Trophoblast cell (in vitro differentiated cells and primary cell): Measurements from ENCODE around the gene SUSD4.

ENCODE experiments used
- DNase-seq, 2 donors: peaks; one replicate each; pipeline ENCODE4 v3.0.0-alpha.2; 2016
- H2AFZ ChIP-seq: 2 replicates; pipeline ENCODE4 v1.6.1; 2013; ENCODE audit warnings: low read length, moderate library complexity, mild to moderate bottlenecking; ENCODE audit not compliant: insufficient read depth, poor library complexity
- H2AK5ac ChIP-seq: 2 replicates; pipeline ENCODE4 v1.6.1; 2013; ENCODE audit warnings: mild to moderate bottlenecking, low read length
- H2BK120ac ChIP-seq: 2 replicates; pipeline ENCODE4 v1.6.1; 2013; ENCODE audit warnings: low read length, mild to moderate bottlenecking, moderate library complexity; ENCODE audit not compliant: insufficient read depth, poor library complexity
- H2BK12ac ChIP-seq: 2 replicates; pipeline ENCODE4 v1.6.1; 2013; ENCODE audit warnings: mild to moderate bottlenecking, low read length, moderate library complexity
- H2BK5ac ChIP-seq: 2 replicates; pipeline ENCODE4 v1.6.1; 2013; ENCODE audit warnings: low read length, low read depth, moderate library complexity, mild to moderate bottlenecking; ENCODE audit not compliant: poor library complexity
- H3K14ac ChIP-seq: 2 replicates; pipeline ENCODE4 v1.6.1; 2013; ENCODE audit warnings: mild to moderate bottlenecking, low read length
- H3K18ac ChIP-seq: 2 replicates; pipeline ENCODE4 v1.6.1; 2013; ENCODE audit warnings: mild to moderate bottlenecking, low read length
- H3K23ac ChIP-seq: 2 replicates; pipeline ENCODE4 v1.6.1; 2013; ENCODE audit warnings: low read length
- H3K27ac ChIP-seq: 2 replicates; pipeline ENCODE4 v1.5.1; 2013; ENCODE audit warnings: low read depth, mild to moderate bottlenecking, inconsistent platforms, low read length, moderate library complexity
- H3K27me3 ChIP-seq: 2 replicates; pipeline ENCODE4 v1.6.1; 2013; ENCODE audit warnings: inconsistent platforms, mild to moderate bottlenecking, low read length, moderate library complexity; ENCODE audit not compliant: insufficient read depth
- H3K36me3 ChIP-seq, 2 experiments: 1 replicate in 1 of 2; 2 replicates in 1 of 2; pipeline ENCODE4 v1.6.1; 2013; ENCODE audit warnings: low read length in 2 of 2, mild to moderate bottlenecking in 2 of 2, moderate library complexity in 1 of 2; ENCODE audit not compliant: insufficient read depth in 2 of 2, control insufficient read depth in 1 of 2
- H3K4ac ChIP-seq: 2 replicates; pipeline ENCODE4 v1.6.1; 2013; ENCODE audit warnings: low read depth, mild to moderate bottlenecking, low read length, moderate library complexity
- H3K4me1 ChIP-seq, 2 experiments: 1 replicate in 1 of 2; 2 replicates in 1 of 2; pipeline ENCODE4 v1.6.1; 2013; ENCODE audit warnings: low read length in 2 of 2, mild to moderate bottlenecking in 2 of 2, moderate library complexity in 1 of 2; ENCODE audit not compliant: insufficient read depth in 2 of 2, control insufficient read depth in 1 of 2
- H3K4me2 ChIP-seq: 2 replicates; pipeline ENCODE4 v1.6.1; 2013; ENCODE audit warnings: inconsistent platforms, mild to moderate bottlenecking, low read length, moderate library complexity
- H3K4me3 ChIP-seq: 2 replicates; pipeline ENCODE4 v1.5.1; 2013; ENCODE audit warnings: mild to moderate bottlenecking, low read depth, low read length, inconsistent platforms
- H3K79me1 ChIP-seq: one replicate; pipeline ENCODE4 v1.6.1; 2013; ENCODE audit warnings: low read length
- H3K79me2 ChIP-seq: 2 replicates; pipeline ENCODE4 v1.6.1; 2013; ENCODE audit warnings: low read length, mild to moderate bottlenecking; ENCODE audit not compliant: control insufficient read depth, insufficient read depth, poor library complexity
- H3K9ac ChIP-seq: 2 replicates; pipeline ENCODE4 v1.6.1; 2013; ENCODE audit warnings: mild to moderate bottlenecking, low read length
- H3K9me3 ChIP-seq: 2 replicates; pipeline ENCODE4 v1.6.1; 2013; ENCODE audit warnings: low read depth, mild to moderate bottlenecking, control low read depth, inconsistent platforms, low read length; ENCODE audit not compliant: insufficient read depth
- H4K12ac ChIP-seq: 2 replicates; pipeline ENCODE4 v1.6.1; 2013; ENCODE audit warnings: low read depth, mild to moderate bottlenecking, low read length, moderate library complexity
- H4K8ac ChIP-seq: 2 replicates; pipeline ENCODE4 v1.6.1; 2013; ENCODE audit warnings: low read depth, mild to moderate bottlenecking, low read length, moderate library complexity
- H4K91ac ChIP-seq: one replicate; pipeline ENCODE4 v1.6.1; 2013; ENCODE audit warnings: low read depth, mild to moderate bottlenecking, low read length, moderate library complexity
- WGBS: extraction: QIAGEN DNeasy Blood & Tissue Kit; methylation state at CpG from one replicate; pipeline ENCODE4 v1.1.7; 2013; ENCODE audit warnings: missing lambda C conversion rate; ENCODE audit not compliant: insufficient read length, insufficient coverage; ENCODE audit errors: extremely low coverage; 5-methylcytosine and 5-hydroxymethylcytosine counted together

Gene SUSD4

GRCh38 chr1:223201967-223202366 is 162.0 kb downstream of the SUSD4 start:
- H3K23ac ChIP-seq: no peak overlapping the region
- no peak overlapping the region for H2BK5ac ChIP-seq
- H3K79me1 ChIP-seq: no peaks in the 10 kb centered on the region
- H3K4me2 ChIP-seq: no peak overlapping the region
- H4K8ac ChIP-seq: no peak overlapping the region
- H3K27me3 ChIP-seq: no peaks in the 10 kb centered on the region
- H3K9ac ChIP-seq: no peak overlapping the region
- no peak overlapping the region for H2AFZ ChIP-seq
- WGBS: no CpG with 5 or more reads among the region's 2 CpGs
- no peak overlapping the region for H3K18ac ChIP-seq
- no peaks in the 10 kb centered on the region for H3K36me3 ChIP-seq
- DNase-seq: no peak
- no peak overlapping the region for H3K4me3 ChIP-seq
- no peaks in the 10 kb centered on the region for H3K9me3 ChIP-seq
- no peak overlapping the region for H3K4ac ChIP-seq
- H2BK120ac ChIP-seq: no peak overlapping the region
- H3K14ac ChIP-seq: no peak overlapping the region
- no peaks in the 10 kb centered on the region for H3K79me2 ChIP-seq
- no peak overlapping the region for H2AK5ac ChIP-seq
- no peak overlapping the region for H4K91ac ChIP-seq
- H4K12ac ChIP-seq: no peak overlapping the region
- no peaks in the 10 kb centered on the region for H3K4me1 ChIP-seq
- no peak overlapping the region for H3K27ac ChIP-seq
- H2BK12ac ChIP-seq: no peak overlapping the region

GRCh38 chr1:223200903-223201302 is 163.1 kb downstream of the SUSD4 start:
- Histone ChIP-seq H4K8ac (no peak overlapping the region), H3K4me2 (no peak overlapping the region), H3K27ac (no peak overlapping the region), H3K9me3 (no peaks in the 10 kb centered on the region), H4K12ac (no peak overlapping the region), H2BK12ac (no peak overlapping the region), H3K9ac (no peak overlapping the region), H3K18ac (no peak overlapping the region), H4K91ac (no peak overlapping the region), H2AFZ (no peak overlapping the region), H2BK120ac (no peak overlapping the region), H3K23ac (no peak overlapping the region), H3K36me3 (no peaks in the 10 kb centered on the region), H2AK5ac (no peak overlapping the region), H3K4me3 (no peak overlapping the region), H2BK5ac (no peak overlapping the region), H3K79me1 (no peaks in the 10 kb centered on the region), H3K14ac (no peak overlapping the region), H3K27me3 (no peaks in the 10 kb centered on the region), H3K4me1 (no peaks in the 10 kb centered on the region), H3K79me2 (no peaks in the 10 kb centered on the region), H3K4ac (no peak overlapping the region)
- DNase-seq: no peak
- WGBS: no CpG with 5 or more reads among the region's 6 CpGs

GRCh38 chr1:223199094-223199647 is 164.8 kb downstream of the SUSD4 start:
- Histone ChIP-seq H3K9ac (no peak overlapping the region), H3K4me1 (no peaks in the 10 kb centered on the region), H3K4ac (no peak overlapping the region), H3K18ac (no peak overlapping the region), H3K36me3 (no peaks in the 10 kb centered on the region), H3K27ac (no peak overlapping the region), H3K4me3 (no peak overlapping the region), H4K8ac (no peak overlapping the region), H2AK5ac (no peak overlapping the region), H3K79me1 (no peaks in the 10 kb centered on the region), H2AFZ (no peak overlapping the region), H3K79me2 (no peaks in the 10 kb centered on the region), H4K12ac (no peak overlapping the region), H2BK120ac (no peak overlapping the region), H3K27me3 (no peaks in the 10 kb centered on the region), H3K23ac (no peak overlapping the region), H3K14ac (no peak overlapping the region), H3K4me2 (no peak overlapping the region), H3K9me3 (no peaks in the 10 kb centered on the region), H2BK5ac (no peak overlapping the region), H4K91ac (no peak overlapping the region), H2BK12ac (no peak overlapping the region)
- DNase-seq: peak; percentile 60 to 78
- whole genome bisulfite sequencing: no CpG with 5 or more reads among the region's 2 CpGs

- no CpG with 5 or more reads among the region's 3 CpGs for WGBS
Observed at GRCh38 chr1:223198628-223198965, 165.4 kb downstream of the SUSD4 start.

More at GRCh38 chr1:223198628-223198965, 165.4 kb downstream of the SUSD4 start:
- Histone ChIP-seq H3K14ac (no peak overlapping the region), H2BK12ac (no peak overlapping the region), H3K27me3 (no peaks in the 10 kb centered on the region), H3K18ac (no peak overlapping the region), H4K91ac (no peak overlapping the region), H3K79me2 (no peaks in the 10 kb centered on the region), H2BK5ac (no peak overlapping the region), H3K23ac (no peak overlapping the region), H3K4me2 (no peak overlapping the region), H3K9me3 (no peaks in the 10 kb centered on the region), H3K9ac (no peak overlapping the region), H3K4me1 (no peaks in the 10 kb centered on the region), H2AFZ (no peak overlapping the region), H3K4me3 (no peak overlapping the region), H4K12ac (no peak overlapping the region), H4K8ac (no peak overlapping the region), H2BK120ac (no peak overlapping the region), H3K79me1 (no peaks in the 10 kb centered on the region), H3K27ac (no peak overlapping the region), H3K4ac (no peak overlapping the region), H3K36me3 (no peaks in the 10 kb centered on the region), H2AK5ac (no peak overlapping the region)
- peak in 1 of 2 donors; percentile 40 for DNase-seq
